NAMALWA (cell line): ENCODE data around the gene OXSM.

Experiments used
- DNase-seq: peaks from one replicate; pipeline ENCODE4 v3.0.0-alpha.2; 2015; ENCODE audit warnings: low spot score

The OXSM gene

GRCh38 chr3:25804676-25805075 is 14.8 kb downstream of the OXSM start:
- no peak for DNase-seq

- no peak for DNase-seq
Measured at GRCh38 chr3:25812644-25813043, 22.8 kb downstream of the OXSM start.

GRCh38 chr3:25817107-25817506 is 27.2 kb downstream of the OXSM start:
- DNase-seq = no peak

- DNase-seq = no peak
Measured at GRCh38 chr3:25817638-25818037, 27.7 kb downstream of the OXSM start.

GRCh38 chr3:25818335-25818734 is 28.4 kb downstream of the OXSM start:
- DNase-seq = no peak

- peak; percentile 24 for DNase-seq
Measured at GRCh38 chr3:25820366-25820765, 30.5 kb downstream of the OXSM start.

GRCh38 chr3:25820816-25821486 is 31.1 kb downstream of the OXSM start:
- no peak for DNase-seq

GRCh38 chr3:25821746-25822573 is 32.1 kb downstream of the OXSM start:
- DNase-seq = no peak

GRCh38 chr3:25823314-25823713 is 33.4 kb downstream of the OXSM start:
- DNase-seq = no peak

- DNase-seq = no peak
Measured at GRCh38 chr3:25826510-25826909, 36.6 kb downstream of the OXSM start.

- DNase-seq = no peak
Measured at GRCh38 chr3:25830373-25831280, 40.7 kb downstream of the OXSM start.

GRCh38 chr3:25831578-25831977 is 41.7 kb downstream of the OXSM start:
- peak; percentile 34 for DNase-seq

- DNase-seq = no peak
Measured at GRCh38 chr3:25834346-25834745, 44.5 kb downstream of the OXSM start.

- DNase-seq = no peak
Measured at GRCh38 chr3:25836579-25836978, 46.7 kb downstream of the OXSM start.

- no peak for DNase-seq
Measured at GRCh38 chr3:25837038-25837437, 47.1 kb downstream of the OXSM start.

GRCh38 chr3:25840099-25840498 is 50.2 kb downstream of the OXSM start:
- DNase-seq = no peak

- DNase-seq = peak; percentile 23
Measured at GRCh38 chr3:25843332-25843731, 53.4 kb downstream of the OXSM start.
